HepG2 (cell line): ENCODE results near the gene MFSD12.

ENCODE experiments used
- BCL6 ChIP-seq: IDR thresholded peaks from 2 replicates; pipeline ENCODE4 v1.6.1; 2016; ENCODE audit warnings: missing genetic modification reagents, missing compliant biosample characterization
- CAMTA2 ChIP-seq: sonication (generic); formaldehyde crosslinking; IDR thresholded peaks from 2 replicates; pipeline ENCODE4 v1.4.0; 2020; ENCODE audit warnings: mild to moderate bottlenecking, missing genetic modification reagents, borderline replicate concordance
- DPF2 ChIP-seq: sonication (generic); formaldehyde crosslinking; IDR thresholded peaks from 2 replicates; pipeline ENCODE4 v1.4.0; 2020; ENCODE audit warnings: mild to moderate bottlenecking, low read depth, missing genetic modification reagents, borderline replicate concordance
- GRHL1 ChIP-seq: sonication (generic); formaldehyde crosslinking; conservative IDR thresholded peaks from 2 replicates; pipeline ENCODE4 v1.8.0; 2022; ENCODE audit warnings: missing genetic modification reagents
- HNRNPK ChIP-seq: fragments of 200-400 bp; formaldehyde crosslinking; IDR thresholded peaks from 2 replicates; pipeline ENCODE4 v1.6.1; 2018; ENCODE audit warnings: low read length, low read depth, moderate library complexity, mild to moderate bottlenecking; ENCODE audit not compliant: poor library complexity, severe bottlenecking
- RAD21 ChIP-seq: fragments of 450-650 bp; formaldehyde crosslinking; IDR thresholded peaks from 2 replicates; pipeline ENCODE4 v1.5.0; 2020; ENCODE audit warnings: mild to moderate bottlenecking
- RAD51 ChIP-seq: fragments of 450-650 bp; IDR thresholded peaks from 2 replicates; pipeline ENCODE4 v1.6.1; 2016; ENCODE audit warnings: borderline replicate concordance
- ZBTB49 ChIP-seq: sonication (generic); formaldehyde crosslinking; IDR thresholded peaks from 2 replicates; pipeline ENCODE4 v1.4.0; 2020; ENCODE audit warnings: missing genetic modification reagents, borderline replicate concordance
- ZFYVE20 ChIP-seq: sonication (generic); formaldehyde crosslinking; IDR thresholded peaks from 2 replicates; pipeline ENCODE4 v1.8.0; 2023; ENCODE audit warnings: low read depth, mild to moderate bottlenecking, moderate library complexity, missing genetic modification reagents, borderline replicate concordance
- ZNF780A ChIP-seq: sonication (generic); formaldehyde crosslinking; IDR thresholded peaks from 2 replicates; pipeline ENCODE4 v1.8.0; 2022; ENCODE audit warnings: mild to moderate bottlenecking, missing genetic modification reagents, moderate library complexity
- ZSCAN25 ChIP-seq: sonication (generic); formaldehyde crosslinking; IDR thresholded peaks from 2 replicates; pipeline ENCODE4 v1.8.0; 2022; ENCODE audit warnings: mild to moderate bottlenecking, missing genetic modification reagents
- TF ChIP-seq, protein P1 (sequence below): sonication (generic); formaldehyde crosslinking; IDR thresholded peaks from 2 replicates; pipeline ENCODE4 v1.5.0; 2020; ENCODE audit warnings: mild to moderate bottlenecking, missing genetic modification reagents, moderate library complexity
- TF ChIP-seq, protein P2 (sequence below): sonication (generic); formaldehyde crosslinking; IDR thresholded peaks from 2 replicates; pipeline ENCODE4 v1.4.0; 2020; ENCODE audit warnings: missing genetic modification reagents, mild to moderate bottlenecking, borderline replicate concordance

- TF ChIP-seq ZBTB49 (CRISPR knock-in tag) (no peak), BCL6 (CRISPR knock-in tag) (no peak), HNRNPK (no peak), GRHL1 (no peak), ZFYVE20 (CRISPR knock-in tag) (no peak), DPF2 (CRISPR knock-in tag) (no peak), ZSCAN25 (CRISPR knock-in tag) (no peak), ZNF780A (no peak), RAD51 (no peak), RAD21 (no peak), CAMTA2 (CRISPR knock-in tag) (no peak)
- TF ChIP-seq, protein P1, sequence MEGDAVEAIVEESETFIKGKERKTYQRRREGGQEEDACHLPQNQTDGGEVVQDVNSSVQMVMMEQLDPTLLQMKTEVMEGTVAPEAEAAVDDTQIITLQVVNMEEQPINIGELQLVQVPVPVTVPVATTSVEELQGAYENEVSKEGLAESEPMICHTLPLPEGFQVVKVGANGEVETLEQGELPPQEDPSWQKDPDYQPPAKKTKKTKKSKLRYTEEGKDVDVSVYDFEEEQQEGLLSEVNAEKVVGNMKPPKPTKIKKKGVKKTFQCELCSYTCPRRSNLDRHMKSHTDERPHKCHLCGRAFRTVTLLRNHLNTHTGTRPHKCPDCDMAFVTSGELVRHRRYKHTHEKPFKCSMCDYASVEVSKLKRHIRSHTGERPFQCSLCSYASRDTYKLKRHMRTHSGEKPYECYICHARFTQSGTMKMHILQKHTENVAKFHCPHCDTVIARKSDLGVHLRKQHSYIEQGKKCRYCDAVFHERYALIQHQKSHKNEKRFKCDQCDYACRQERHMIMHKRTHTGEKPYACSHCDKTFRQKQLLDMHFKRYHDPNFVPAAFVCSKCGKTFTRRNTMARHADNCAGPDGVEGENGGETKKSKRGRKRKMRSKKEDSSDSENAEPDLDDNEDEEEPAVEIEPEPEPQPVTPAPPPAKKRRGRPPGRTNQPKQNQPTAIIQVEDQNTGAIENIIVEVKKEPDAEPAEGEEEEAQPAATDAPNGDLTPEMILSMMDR (CRISPR knock-in tag) = no peak
- TF ChIP-seq, protein P2, sequence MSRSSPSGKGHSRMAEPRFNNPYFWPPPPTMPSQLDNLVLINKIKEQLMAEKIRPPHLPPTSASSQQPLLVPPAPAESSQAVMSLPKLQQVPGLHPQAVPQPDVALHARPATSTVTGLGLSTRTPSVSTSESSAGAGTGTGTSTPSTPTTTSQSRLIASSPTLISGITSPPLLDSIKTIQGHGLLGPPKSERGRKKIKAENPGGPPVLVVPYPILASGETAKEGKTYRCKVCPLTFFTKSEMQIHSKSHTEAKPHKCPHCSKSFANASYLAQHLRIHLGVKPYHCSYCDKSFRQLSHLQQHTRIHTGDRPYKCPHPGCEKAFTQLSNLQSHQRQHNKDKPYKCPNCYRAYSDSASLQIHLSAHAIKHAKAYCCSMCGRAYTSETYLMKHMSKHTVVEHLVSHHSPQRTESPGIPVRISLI (CRISPR knock-in tag) = no peak
Observed at GRCh38 chr19:3508771-3509535, 48.4 kb downstream of the MFSD12 start.
